ENCODE measurements around the gene MYO3A.

The MYO3A gene

DNA sequence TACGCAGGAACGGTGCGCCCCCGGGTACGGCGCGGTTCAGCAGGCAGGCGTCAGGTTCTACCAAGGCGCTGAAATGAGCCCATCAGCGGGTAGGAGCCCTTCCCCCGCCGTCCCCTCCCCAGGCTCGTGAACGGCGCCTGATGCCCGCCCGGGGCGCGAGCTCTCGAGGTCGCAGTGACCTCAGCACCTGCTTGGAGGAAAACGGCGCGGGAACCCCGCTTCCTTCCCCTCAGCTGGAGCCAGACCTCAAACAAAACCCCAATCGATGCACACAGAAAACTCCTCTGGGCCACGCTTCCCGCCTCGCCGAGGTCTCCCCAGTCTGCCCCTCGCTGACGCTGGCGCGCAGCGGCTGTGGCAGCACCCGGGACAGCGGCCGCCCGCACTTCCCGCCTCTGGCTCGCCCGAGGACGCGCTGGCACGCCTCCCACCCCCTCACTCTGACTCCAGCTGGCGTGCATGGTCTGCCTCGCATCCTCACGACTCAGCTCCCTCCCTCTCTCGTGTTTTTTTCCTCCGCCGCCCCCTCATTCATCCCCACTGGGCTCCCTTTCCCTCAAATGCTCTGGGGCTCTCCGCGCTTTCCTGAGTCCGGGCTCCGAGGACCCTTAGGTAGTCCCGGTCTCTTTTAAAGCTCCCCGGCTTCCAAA lies 282.0 kb downstream of the MYO3A start:
- TF ChIP-seq, protein P1, sequence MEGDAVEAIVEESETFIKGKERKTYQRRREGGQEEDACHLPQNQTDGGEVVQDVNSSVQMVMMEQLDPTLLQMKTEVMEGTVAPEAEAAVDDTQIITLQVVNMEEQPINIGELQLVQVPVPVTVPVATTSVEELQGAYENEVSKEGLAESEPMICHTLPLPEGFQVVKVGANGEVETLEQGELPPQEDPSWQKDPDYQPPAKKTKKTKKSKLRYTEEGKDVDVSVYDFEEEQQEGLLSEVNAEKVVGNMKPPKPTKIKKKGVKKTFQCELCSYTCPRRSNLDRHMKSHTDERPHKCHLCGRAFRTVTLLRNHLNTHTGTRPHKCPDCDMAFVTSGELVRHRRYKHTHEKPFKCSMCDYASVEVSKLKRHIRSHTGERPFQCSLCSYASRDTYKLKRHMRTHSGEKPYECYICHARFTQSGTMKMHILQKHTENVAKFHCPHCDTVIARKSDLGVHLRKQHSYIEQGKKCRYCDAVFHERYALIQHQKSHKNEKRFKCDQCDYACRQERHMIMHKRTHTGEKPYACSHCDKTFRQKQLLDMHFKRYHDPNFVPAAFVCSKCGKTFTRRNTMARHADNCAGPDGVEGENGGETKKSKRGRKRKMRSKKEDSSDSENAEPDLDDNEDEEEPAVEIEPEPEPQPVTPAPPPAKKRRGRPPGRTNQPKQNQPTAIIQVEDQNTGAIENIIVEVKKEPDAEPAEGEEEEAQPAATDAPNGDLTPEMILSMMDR (IDR thresholded peaks at IDR 0.05; ENCODE audit: insufficient read depth, missing control alignments) = no peak
- FAIRE-seq = no peak

DNA sequence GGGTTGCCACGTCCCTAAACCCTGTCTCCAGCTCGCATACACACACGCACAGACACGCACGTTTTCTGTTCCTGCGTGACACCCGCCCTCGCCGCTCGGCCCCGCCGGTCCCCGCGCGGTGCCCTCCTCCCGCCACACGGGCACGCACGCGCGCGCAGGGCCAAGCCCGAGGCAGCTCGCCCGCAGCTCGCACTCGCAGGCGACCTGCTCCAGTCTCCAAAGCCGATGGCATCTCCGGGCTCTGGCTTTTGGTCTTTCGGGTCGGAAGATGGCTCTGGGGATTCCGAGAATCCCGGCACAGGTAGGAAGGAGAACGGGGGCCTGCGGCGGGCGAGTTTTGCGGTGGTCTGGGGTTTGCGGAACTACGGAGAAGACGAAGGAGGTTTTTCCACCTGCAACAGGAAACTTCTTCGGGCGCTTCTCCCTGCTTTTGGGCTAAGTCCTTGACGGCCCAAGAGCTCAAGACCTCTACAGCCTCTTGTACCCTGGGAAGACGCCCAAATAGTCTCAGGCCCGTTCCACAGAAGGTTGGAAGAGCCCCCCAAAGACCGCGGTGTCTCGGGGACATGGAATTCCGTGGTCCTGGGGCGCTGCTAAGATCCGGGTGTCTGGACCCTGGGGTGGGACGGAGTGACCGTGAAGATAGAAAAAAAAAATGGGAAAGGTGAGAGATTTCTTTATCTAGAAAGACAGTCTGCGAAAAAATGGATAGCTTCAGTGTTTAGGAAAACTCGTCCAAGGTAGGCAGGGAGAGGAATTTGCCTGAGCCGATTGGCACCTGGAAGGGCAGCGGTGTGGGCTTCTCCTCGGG lies 282.8 kb downstream of the MYO3A start, which contains the start of gene GAD2:
Gene GAD2 (plus strand): TSS at position 190 of the 811 bp plus-strand sequence. CDS start 36 bp downstream, at position 226.
- FAIRE-seq = no peak
- TF ChIP-seq, protein P1 (IDR thresholded peaks at IDR 0.05; ENCODE audit: insufficient read depth, missing control alignments) = no peak
- DNase-seq (ENCODE audit: insufficient read length, low spot score) = no peak

More for the DNA sequence above, 282.0 kb downstream of the MYO3A start:
- no peak for DNase-seq (ENCODE audit: insufficient read length, low spot score)

DNA sequence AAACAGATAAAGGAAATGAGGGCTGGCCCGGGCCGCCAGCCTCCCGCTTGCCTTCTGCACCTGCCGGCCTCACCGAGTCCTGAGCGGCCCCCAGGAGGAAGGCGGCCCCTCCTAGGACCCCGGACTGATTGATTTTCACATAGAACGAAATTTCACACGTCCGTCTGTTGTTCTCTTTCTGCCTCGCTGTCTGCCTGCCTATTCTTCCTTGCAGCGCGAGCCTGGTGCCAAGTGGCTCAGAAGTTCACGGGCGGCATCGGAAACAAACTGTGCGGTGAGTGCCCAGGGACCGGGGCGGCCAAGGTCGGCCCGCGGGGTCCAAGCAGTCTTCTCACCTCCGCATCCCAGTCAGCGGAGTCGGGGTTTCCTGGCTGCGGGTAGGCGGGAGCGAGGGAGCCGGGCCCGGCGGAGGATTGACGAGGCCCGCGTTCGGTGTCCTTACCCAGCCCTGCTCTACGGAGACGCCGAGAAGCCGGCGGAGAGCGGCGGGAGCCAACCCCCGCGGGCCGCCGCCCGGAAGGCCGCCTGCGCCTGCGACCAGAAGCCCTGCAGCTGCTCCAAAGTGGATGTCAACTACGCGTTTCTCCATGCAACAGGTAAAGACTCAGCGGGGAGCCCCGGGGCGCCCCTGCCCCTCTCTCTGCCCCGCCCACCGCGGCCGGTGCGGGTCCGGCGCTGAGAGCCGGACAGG lies 283.5 kb downstream of the MYO3A start:
- TF ChIP-seq, protein P1 (IDR thresholded peaks at IDR 0.05; ENCODE audit: insufficient read depth, missing control alignments) = no peak
- DNase-seq (ENCODE audit: insufficient read length, low spot score) (no peak), FAIRE-seq (no peak)

DNA sequence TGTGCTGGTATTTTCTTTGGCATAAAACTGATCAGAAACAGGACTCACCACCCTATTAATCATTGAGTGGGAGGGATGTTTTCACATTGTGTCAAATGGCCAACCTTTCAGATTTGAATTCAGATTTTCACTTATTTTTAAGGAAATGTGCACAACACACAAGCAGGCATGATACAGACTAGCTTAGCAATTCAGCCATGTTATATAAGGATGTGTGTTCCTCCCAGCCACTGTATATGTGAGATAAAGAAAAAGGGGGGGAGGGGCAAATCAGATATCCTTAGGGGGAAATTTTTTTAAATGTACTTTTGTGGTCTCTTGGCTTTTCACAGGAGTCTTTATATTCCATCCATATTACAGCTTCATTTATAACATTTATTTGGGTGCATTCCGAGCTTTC lies 285.6 kb downstream of the MYO3A start:
- FAIRE-seq (no peak), DNase-seq (ENCODE audit: insufficient read length, low spot score) (no peak)
- TF ChIP-seq, protein P1 (IDR thresholded peaks at IDR 0.05; ENCODE audit: insufficient read depth, missing control alignments) = no peak

DNA sequence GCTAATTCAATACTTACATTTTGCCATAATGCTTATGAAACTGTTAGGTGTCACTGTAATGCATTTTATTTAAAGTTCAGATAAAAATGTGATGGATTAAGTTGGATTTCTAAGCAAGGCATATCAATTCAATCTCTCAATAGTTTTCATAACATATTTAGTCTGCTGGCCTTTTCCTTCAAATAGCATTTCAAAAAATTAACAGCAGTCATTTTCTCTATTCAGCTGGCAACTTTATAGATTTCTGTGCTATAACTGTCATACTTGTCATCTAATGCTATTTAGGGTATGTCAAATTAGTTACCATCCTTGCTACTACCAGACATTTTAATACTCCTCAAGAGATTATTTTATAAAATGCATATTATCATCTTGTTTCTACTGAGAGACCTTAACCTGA lies 286.9 kb downstream of the MYO3A start:
- DNase-seq (ENCODE audit: insufficient read length, low spot score) (no peak), FAIRE-seq (no peak)
- TF ChIP-seq, protein P1 (IDR thresholded peaks at IDR 0.05; ENCODE audit: insufficient read depth, missing control alignments) = no peak

DNA sequence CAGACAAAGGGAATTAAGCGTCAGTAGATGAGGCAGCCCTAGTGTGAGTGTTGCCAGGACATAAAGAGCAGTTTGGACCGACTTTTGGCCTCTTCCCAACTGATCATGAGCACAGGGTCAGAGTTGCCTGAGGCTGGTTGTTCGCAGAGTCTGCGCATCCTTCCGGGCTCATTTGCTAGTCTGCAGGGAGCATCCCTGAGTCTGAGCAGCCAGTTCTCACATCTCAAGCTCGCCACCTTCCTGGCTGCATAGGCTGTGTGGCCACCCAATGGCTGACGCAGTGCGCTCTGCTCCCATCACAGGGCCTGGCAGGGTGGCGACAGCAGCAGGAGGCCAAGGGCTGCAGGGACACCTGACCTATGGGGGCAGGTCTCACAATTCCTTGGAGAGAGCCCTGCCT lies 287.5 kb downstream of the MYO3A start:
- no peak for DNase-seq (ENCODE audit: insufficient read length, low spot score)
- TF ChIP-seq, protein P1 (IDR thresholded peaks at IDR 0.05; ENCODE audit: insufficient read depth, missing control alignments) = no peak
- FAIRE-seq = no peak

All from D721Med (cell line).